H1 (cell line): ENCODE measurements around the gene ZNF385C. TPM values are rescaled to one million over a fixed set of nuclear protein-coding genes. Genes with fewer than 3 reads are reported as not detected.

Experiments used
- ASH2L ChIP-seq: fragments of 200-600, 300-600 bp; sonication (generic); IDR thresholded peaks from one replicate; pipeline ENCODE4 v1.7.1; 2017; ENCODE audit warnings: low read length
- EGR1 ChIP-seq: IDR thresholded peaks from 2 replicates; pipeline ENCODE4 v1.6.1; 2011; ENCODE audit warnings: low read depth, low read length, borderline replicate concordance
- JUN ChIP-seq: IDR thresholded peaks from 2 replicates; pipeline ENCODE4 v1.6.1; 2011; ENCODE audit warnings: low read depth, mild to moderate bottlenecking, improper control_type of control experiment, low read length
- NRF1 ChIP-seq: IDR thresholded peaks from 2 replicates; pipeline ENCODE4 v1.6.1; 2011; ENCODE audit warnings: mild to moderate bottlenecking, low read depth, low read length, improper control_type of control experiment
- POLR2A ChIP-seq, 2 experiments: IDR thresholded peaks; 1 replicate in 1 of 2; 2 replicates in 1 of 2; pipeline ENCODE4 v1.6.1; 2011; ENCODE audit warnings: low read depth in 2 of 2, low read length in 2 of 2, mild to moderate bottlenecking in 2 of 2; ENCODE audit errors: control extremely low read depth in 1 of 2
- POLR2AphosphoS5 ChIP-seq: IDR thresholded peaks from 2 replicates; pipeline ENCODE4 v1.6.1; 2011; ENCODE audit warnings: low read depth, low read length
- SIN3A ChIP-seq, 2 experiments: IDR thresholded peaks in 1 of 2; conservative IDR thresholded peaks in 1 of 2; 2 replicates each; pipeline ENCODE4 v1.6.1; 2011 to 2012; ENCODE audit warnings: low read length in 2 of 2, improper control_type of control experiment in 1 of 2, low read depth in 1 of 2, mild to moderate bottlenecking in 1 of 2
- SIX5 ChIP-seq: IDR thresholded peaks from 2 replicates; pipeline ENCODE4 v1.6.1; 2011; ENCODE audit warnings: mild to moderate bottlenecking, low read depth, low read length
- TAF1 ChIP-seq: IDR thresholded peaks from 2 replicates; pipeline ENCODE4 v1.6.1; 2011; ENCODE audit warnings: mild to moderate bottlenecking, low read depth, low read length
- TEAD4 ChIP-seq: IDR thresholded peaks from 2 replicates; pipeline ENCODE4 v1.6.1; 2012; ENCODE audit warnings: low read depth, low read length, inconsistent platforms, mixed read lengths
- polyA plus RNA-seq, 7 experiments: library from polyadenylated mRNA; depleted of rRNA in 3 of 7; stranded (reverse) in 5 of 7; unstranded in 2 of 7; fragments of >200 nt in 5 of 7; fragments of 200-250 nt in 2 of 7; gene quantifications; 1 replicate in 5 of 7; 2 replicates in 1 of 7; 4 replicates in 1 of 7; pipeline versions ENCODE4 v1.2.1 to v1.2.3, GENCODE V29; 2011 to 2013; ENCODE audit warnings: missing spikeins in 2 of 7, mixed read lengths in 2 of 7
- total RNA-seq: library from RNA; stranded (reverse); fragmentation: NEBNext Ultra II Directional; extraction: Animal tissue kit (Norgen Biotek cat#: 25700); gene quantifications from 2 replicates; pipeline ENCODE4 v1.2.1, GENCODE V29; 2021
- TF ChIP-seq, protein P1 (sequence below): IDR thresholded peaks from 2 replicates; pipeline ENCODE4 v1.6.1; 2012; ENCODE audit warnings: inconsistent platforms

Gene ZNF385C
- total and polyA plus RNA-seq, 2 of the 8 experiments (the other 6 are each of a cell fraction or from before 2014, with no cell fraction given), result 3.9 to 6.1 TPM

GRCh38 chr17:42120770-42121769 is 22.8 kb upstream of the ZNF385C start, which contains the start of gene KAT2A (continued):
- TF ChIP-seq POLR2A (IDR thresholded peaks at IDR 0.05; ENCODE audit: control extremely low read depth in 1 of 2, low read depth in 2 of 2, low read length in 2 of 2) (peak in 1 of 2 experiments; percentile 81; a peak in 2 of 3 replicates), SIN3A (conservative IDR thresholded peaks at IDR 0.05 in 1 of 2, IDR thresholded peaks at IDR 0.05 in 1 of 2; ENCODE audit: low read depth in 1 of 2, low read length in 2 of 2) (peak; percentile 26 to 86; a peak in 2 of 4 replicates), EGR1 (no peak), TEAD4 (no peak), POLR2AphosphoS5 (peak; percentile 86), ASH2L (peak; percentile 30), TAF1 (peak; percentile 66), JUN (no peak), SIX5 (peak; percentile 70), NRF1 (peak; percentile 82)
- TF ChIP-seq, protein P1, sequence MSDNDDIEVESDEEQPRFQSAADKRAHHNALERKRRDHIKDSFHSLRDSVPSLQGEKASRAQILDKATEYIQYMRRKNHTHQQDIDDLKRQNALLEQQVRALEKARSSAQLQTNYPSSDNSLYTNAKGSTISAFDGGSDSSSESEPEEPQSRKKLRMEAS, result peak; percentile 77; the same call in 1 of the 2 replicates
